Trophoblast cell (in vitro differentiated cells and primary cell): ENCODE measurements around the gene INTS4.
"Not testable (repeated sequence)": the region's sequence is repeated elsewhere in the genome, so short reads cannot be mapped to it uniquely, and the experiment has no call there.

ENCODE experiments used
- DNase-seq, 2 donors: peaks; one replicate each; pipeline ENCODE4 v3.0.0-alpha.2; 2016
- H2AFZ ChIP-seq: 2 replicates; pipeline ENCODE4 v1.6.1; 2013; ENCODE audit warnings: low read length, moderate library complexity, mild to moderate bottlenecking; ENCODE audit not compliant: insufficient read depth, poor library complexity
- H2AK5ac ChIP-seq: 2 replicates; pipeline ENCODE4 v1.6.1; 2013; ENCODE audit warnings: mild to moderate bottlenecking, low read length
- H2BK120ac ChIP-seq: 2 replicates; pipeline ENCODE4 v1.6.1; 2013; ENCODE audit warnings: low read length, mild to moderate bottlenecking, moderate library complexity; ENCODE audit not compliant: insufficient read depth, poor library complexity
- H2BK12ac ChIP-seq: 2 replicates; pipeline ENCODE4 v1.6.1; 2013; ENCODE audit warnings: mild to moderate bottlenecking, low read length, moderate library complexity
- H2BK5ac ChIP-seq: 2 replicates; pipeline ENCODE4 v1.6.1; 2013; ENCODE audit warnings: low read length, low read depth, moderate library complexity, mild to moderate bottlenecking; ENCODE audit not compliant: poor library complexity
- H3K14ac ChIP-seq: 2 replicates; pipeline ENCODE4 v1.6.1; 2013; ENCODE audit warnings: mild to moderate bottlenecking, low read length
- H3K18ac ChIP-seq: 2 replicates; pipeline ENCODE4 v1.6.1; 2013; ENCODE audit warnings: mild to moderate bottlenecking, low read length
- H3K23ac ChIP-seq: 2 replicates; pipeline ENCODE4 v1.6.1; 2013; ENCODE audit warnings: low read length
- H3K27ac ChIP-seq: 2 replicates; pipeline ENCODE4 v1.5.1; 2013; ENCODE audit warnings: low read depth, mild to moderate bottlenecking, inconsistent platforms, low read length, moderate library complexity
- H3K27me3 ChIP-seq: 2 replicates; pipeline ENCODE4 v1.6.1; 2013; ENCODE audit warnings: inconsistent platforms, mild to moderate bottlenecking, low read length, moderate library complexity; ENCODE audit not compliant: insufficient read depth
- H3K36me3 ChIP-seq, 2 experiments: 1 replicate in 1 of 2; 2 replicates in 1 of 2; pipeline ENCODE4 v1.6.1; 2013; ENCODE audit warnings: low read length in 2 of 2, mild to moderate bottlenecking in 2 of 2, moderate library complexity in 1 of 2; ENCODE audit not compliant: insufficient read depth in 2 of 2, control insufficient read depth in 1 of 2
- H3K4ac ChIP-seq: 2 replicates; pipeline ENCODE4 v1.6.1; 2013; ENCODE audit warnings: low read depth, mild to moderate bottlenecking, low read length, moderate library complexity
- H3K4me1 ChIP-seq, 2 experiments: 1 replicate in 1 of 2; 2 replicates in 1 of 2; pipeline ENCODE4 v1.6.1; 2013; ENCODE audit warnings: low read length in 2 of 2, mild to moderate bottlenecking in 2 of 2, moderate library complexity in 1 of 2; ENCODE audit not compliant: insufficient read depth in 2 of 2, control insufficient read depth in 1 of 2
- H3K4me2 ChIP-seq: 2 replicates; pipeline ENCODE4 v1.6.1; 2013; ENCODE audit warnings: inconsistent platforms, mild to moderate bottlenecking, low read length, moderate library complexity
- H3K4me3 ChIP-seq: 2 replicates; pipeline ENCODE4 v1.5.1; 2013; ENCODE audit warnings: mild to moderate bottlenecking, low read depth, low read length, inconsistent platforms
- H3K79me1 ChIP-seq: one replicate; pipeline ENCODE4 v1.6.1; 2013; ENCODE audit warnings: low read length
- H3K79me2 ChIP-seq: 2 replicates; pipeline ENCODE4 v1.6.1; 2013; ENCODE audit warnings: low read length, mild to moderate bottlenecking; ENCODE audit not compliant: control insufficient read depth, insufficient read depth, poor library complexity
- H3K9ac ChIP-seq: 2 replicates; pipeline ENCODE4 v1.6.1; 2013; ENCODE audit warnings: mild to moderate bottlenecking, low read length
- H3K9me3 ChIP-seq: 2 replicates; pipeline ENCODE4 v1.6.1; 2013; ENCODE audit warnings: low read depth, mild to moderate bottlenecking, control low read depth, inconsistent platforms, low read length; ENCODE audit not compliant: insufficient read depth
- H4K12ac ChIP-seq: 2 replicates; pipeline ENCODE4 v1.6.1; 2013; ENCODE audit warnings: low read depth, mild to moderate bottlenecking, low read length, moderate library complexity
- H4K8ac ChIP-seq: 2 replicates; pipeline ENCODE4 v1.6.1; 2013; ENCODE audit warnings: low read depth, mild to moderate bottlenecking, low read length, moderate library complexity
- H4K91ac ChIP-seq: one replicate; pipeline ENCODE4 v1.6.1; 2013; ENCODE audit warnings: low read depth, mild to moderate bottlenecking, low read length, moderate library complexity
- WGBS: extraction: QIAGEN DNeasy Blood & Tissue Kit; methylation state at CpG from one replicate; pipeline ENCODE4 v1.1.7; 2013; ENCODE audit warnings: missing lambda C conversion rate; ENCODE audit not compliant: insufficient read length, insufficient coverage; ENCODE audit errors: extremely low coverage; 5-methylcytosine and 5-hydroxymethylcytosine counted together

INTS4 gene

GRCh38 chr11:77930334-77931208 is 63.9 kb downstream of the INTS4 start:
- H2AFZ ChIP-seq, H3K4me2 ChIP-seq, H3K4me3 ChIP-seq, H3K18ac ChIP-seq, H2AK5ac ChIP-seq, H3K9me3 ChIP-seq, H3K36me3 ChIP-seq, H3K79me2 ChIP-seq, H4K8ac ChIP-seq, H3K4me1 ChIP-seq, H3K9ac ChIP-seq, H3K14ac ChIP-seq, H2BK12ac ChIP-seq, H2BK5ac ChIP-seq, H4K91ac ChIP-seq, H3K27me3 ChIP-seq, H3K79me1 ChIP-seq, H3K4ac ChIP-seq, H4K12ac ChIP-seq, H3K23ac ChIP-seq, H2BK120ac ChIP-seq, H3K27ac ChIP-seq: not testable (repeated sequence)
- peak; percentile 9 to 85 for DNase-seq
- WGBS: no CpG with 5 or more reads among the region's 3 CpGs

GRCh38 chr11:77917713-77918112 is 76.8 kb downstream of the INTS4 start:
- H2BK5ac ChIP-seq, H3K4me2 ChIP-seq, H3K79me2 ChIP-seq, H3K23ac ChIP-seq, H3K4me1 ChIP-seq, H2AK5ac ChIP-seq, H3K9ac ChIP-seq, H4K12ac ChIP-seq, H3K4me3 ChIP-seq, H2AFZ ChIP-seq, H3K9me3 ChIP-seq, H3K4ac ChIP-seq, H3K79me1 ChIP-seq, H4K8ac ChIP-seq, H2BK12ac ChIP-seq, H3K18ac ChIP-seq, H3K36me3 ChIP-seq, H3K27ac ChIP-seq, DNase-seq, H3K14ac ChIP-seq, H2BK120ac ChIP-seq, H3K27me3 ChIP-seq, H4K91ac ChIP-seq: not testable (repeated sequence)
- no CpG with 5 or more reads among the region's 2 CpGs for WGBS

- H3K4me2 ChIP-seq, H3K4me1 ChIP-seq, H3K14ac ChIP-seq, H3K23ac ChIP-seq, H3K18ac ChIP-seq, H2AK5ac ChIP-seq, H4K12ac ChIP-seq, DNase-seq, H3K79me1 ChIP-seq, H3K27me3 ChIP-seq, H2BK5ac ChIP-seq, H2AFZ ChIP-seq, H4K8ac ChIP-seq, H3K9ac ChIP-seq, H3K9me3 ChIP-seq, H2BK120ac ChIP-seq, H3K4me3 ChIP-seq, H3K27ac ChIP-seq, H4K91ac ChIP-seq, H2BK12ac ChIP-seq, H3K4ac ChIP-seq, H3K36me3 ChIP-seq, H3K79me2 ChIP-seq: not testable (repeated sequence)
- no CpG with 5 or more reads among the region's 4 CpGs for WGBS
Observed at GRCh38 chr11:77914307-77914791, 80.1 kb downstream of the INTS4 start.

GRCh38 chr11:77913608-77914306 is 80.7 kb downstream of the INTS4 start:
- H2BK12ac ChIP-seq, H3K27ac ChIP-seq, H3K4me2 ChIP-seq, H3K4ac ChIP-seq, H3K18ac ChIP-seq, H3K79me2 ChIP-seq, H3K4me1 ChIP-seq, H3K23ac ChIP-seq, DNase-seq, H3K27me3 ChIP-seq, H4K8ac ChIP-seq, H2AFZ ChIP-seq, H2BK5ac ChIP-seq, H3K9ac ChIP-seq, H2BK120ac ChIP-seq, H3K14ac ChIP-seq, H4K12ac ChIP-seq, H3K79me1 ChIP-seq, H3K4me3 ChIP-seq, H4K91ac ChIP-seq, H3K36me3 ChIP-seq, H3K9me3 ChIP-seq, H2AK5ac ChIP-seq: not testable (repeated sequence)
- WGBS: no CpG with 5 or more reads among the region's 4 CpGs
